Glutamatergic neuron (in vitro differentiated cells): ENCODE measurements around the gene RAD51B. TPM values are rescaled to one million over a fixed set of nuclear protein-coding genes. Genes with fewer than 3 reads are reported as not detected.

Experiments
- DNase-seq: peaks from one replicate; pipeline ENCODE4 v3.0.0; 2022
- H3K27ac Mint-ChIP-seq: one replicate; pipeline ENCODE4 v1.8.0; 2020; ENCODE audit warnings: mild to moderate bottlenecking, mixed read lengths, inconsistent platforms; ENCODE audit not compliant: unreplicated experiment
- H3K27me3 Mint-ChIP-seq: one replicate; pipeline ENCODE4 v1.8.0; 2020; ENCODE audit warnings: mild to moderate bottlenecking, moderate library complexity, mixed read lengths, inconsistent platforms; ENCODE audit not compliant: unreplicated experiment
- H3K36me3 Mint-ChIP-seq: one replicate; pipeline ENCODE4 v1.8.0; 2020; ENCODE audit warnings: mild to moderate bottlenecking, mixed read lengths, inconsistent platforms; ENCODE audit not compliant: unreplicated experiment
- H3K4me1 Mint-ChIP-seq: one replicate; pipeline ENCODE4 v1.8.0; 2020; ENCODE audit warnings: mild to moderate bottlenecking, low read depth, mixed read lengths, inconsistent platforms; ENCODE audit not compliant: unreplicated experiment
- H3K4me3 Mint-ChIP-seq: one replicate; pipeline ENCODE4 v1.8.0; 2020; ENCODE audit warnings: mild to moderate bottlenecking, mixed read lengths, inconsistent platforms; ENCODE audit not compliant: unreplicated experiment
- H3K9me3 Mint-ChIP-seq: one replicate; pipeline ENCODE4 v1.8.0; 2020; ENCODE audit warnings: mild to moderate bottlenecking, moderate library complexity, mixed read lengths, inconsistent platforms; ENCODE audit not compliant: unreplicated experiment
- CTCF ChIP-seq: fragments of 200-600 bp; sonication (generic); IDR thresholded peaks from one replicate; pipeline ENCODE4 v1.5.0; 2021; ENCODE audit not compliant: partially characterized antibody, unreplicated experiment
- total RNA-seq: library from RNA; stranded (reverse); fragmentation: NEBNext Ultra II Directional; extraction: Animal tissue kit (Norgen Biotek cat#: 25700); gene quantifications from one replicate; pipeline ENCODE4 v1.2.1, GENCODE V29; 2021; ENCODE audit not compliant: unreplicated experiment

The RAD51B gene
- total RNA-seq, 1 donor from 2014 or later, result 9.7 TPM

- no peaks in the 10 kb centered on the region for H3K4me1 Mint-ChIP-seq
- H3K9me3 Mint-ChIP-seq, result no peaks in the 10 kb centered on the region
- H3K27ac Mint-ChIP-seq, result no peak overlapping the region
- TF ChIP-seq CTCF, result no peak
- no peak overlapping the region for H3K4me3 Mint-ChIP-seq
- DNase-seq, result no peak
- H3K27me3 Mint-ChIP-seq, result no peaks in the 10 kb centered on the region
- no peaks in the 10 kb centered on the region for H3K36me3 Mint-ChIP-seq
Measured at GRCh38 chr14:68273413-68273812, 453.8 kb downstream of the RAD51B start.

- H3K4me1 Mint-ChIP-seq, result no peaks in the 10 kb centered on the region
- H3K27me3 Mint-ChIP-seq, result no peaks in the 10 kb centered on the region
- no peak for TF ChIP-seq CTCF
- DNase-seq, result no peak
- no peaks in the 10 kb centered on the region for H3K36me3 Mint-ChIP-seq
- H3K27ac Mint-ChIP-seq, result no peak overlapping the region
- H3K4me3 Mint-ChIP-seq, result no peak overlapping the region
- no peaks in the 10 kb centered on the region for H3K9me3 Mint-ChIP-seq
Measured at GRCh38 chr14:68274725-68275124, 455.1 kb downstream of the RAD51B start.

GRCh38 chr14:68278576-68279436, 459.2 kb downstream of the RAD51B start:
- no peaks in the 10 kb centered on the region for H3K9me3 Mint-ChIP-seq
- no peaks in the 10 kb centered on the region for H3K4me1 Mint-ChIP-seq
- no peak overlapping the region for H3K4me3 Mint-ChIP-seq
- DNase-seq, result no peak
- H3K27ac Mint-ChIP-seq, result no peak overlapping the region
- TF ChIP-seq CTCF, result no peak
- no peaks in the 10 kb centered on the region for H3K27me3 Mint-ChIP-seq
- H3K36me3 Mint-ChIP-seq, result no peaks in the 10 kb centered on the region

GRCh38 chr14:68279437-68279720, 459.8 kb downstream of the RAD51B start:
- H3K27me3 Mint-ChIP-seq, result no peaks in the 10 kb centered on the region
- no peak overlapping the region for H3K4me3 Mint-ChIP-seq

More at GRCh38 chr14:68279437-68279720, 459.8 kb downstream of the RAD51B start:
- Mint-ChIP-seq H3K27ac (no peak overlapping the region), H3K4me1 (no peaks in the 10 kb centered on the region), H3K9me3 (no peaks in the 10 kb centered on the region), H3K36me3 (no peaks in the 10 kb centered on the region)
- DNase-seq, result no peak
- TF ChIP-seq CTCF, result no peak
